ENCODE data around the gene GALNT14. TPM values are rescaled to one million over a fixed set of nuclear protein-coding genes. Genes with fewer than 3 reads are reported as not detected.
A peak's percentile ranks its signal among the peaks of the same experiment; 100 is the strongest.

GALNT14 gene
- total and polyA plus RNA-seq, 2 of the 8 experiments (the other 6 are each of a cell fraction or from before 2014, with no cell fraction given): 13.0 to 13.7 TPM

- Histone ChIP-seq H3K27ac (ENCODE audit: low read depth, low read length) (no peak overlapping the region), H4K8ac (ENCODE audit: extremely low read depth, insufficient read depth, low read length) (no peak overlapping the region), H3K4me1 (replicated peaks in 1 of 4; ENCODE audit: control insufficient read depth in 3 of 4, insufficient read depth in 4 of 4, low read length in 3 of 4) (peaks cover 0 to 8% (median 3%) of the 10 kb centered on the region in 4 experiments; a peak in 3 of 7 replicates), H3K23me2 (ENCODE audit: low read depth, low read length) (no peaks in the 10 kb centered on the region), H3K36me3 (ENCODE audit: control insufficient read depth in 2 of 4, insufficient read depth in 4 of 4, low read length in 3 of 4) (peaks cover 0 to 2% (median 0%) of the 10 kb centered on the region in 4 experiments; a peak in 1 of 8 replicates), H3K79me1 (ENCODE audit: low read depth, low read length) (no peaks in the 10 kb centered on the region), H3K18ac (ENCODE audit: extremely low read depth, low read length) (no peak overlapping the region), H2BK15ac (ENCODE audit: low read length) (no peak overlapping the region), H3K27me3 (replicated peaks in 1 of 4; ENCODE audit: control insufficient read depth in 3 of 4, extremely low read depth in 1 of 4, insufficient read depth in 3 of 4, low read length in 3 of 4) (no peaks in the 10 kb centered on the region), H2AK5ac (ENCODE audit: low read depth, low read length) (no peak overlapping the region), H4K20me1 (replicated peaks in 1 of 2; ENCODE audit: control insufficient read depth in 1 of 2, insufficient read depth in 2 of 2, low read length in 2 of 2) (peaks cover 0 to 3% of the 10 kb centered on the region in 2 experiments), H2BK12ac (ENCODE audit: low read depth, low read length) (no peak overlapping the region), H3K4ac (replicated peaks; ENCODE audit: insufficient read length, low read depth, low read length) (no peak overlapping the region), H3K4me3 (ENCODE audit: extremely low read depth in 1 of 4, insufficient read depth in 2 of 4, low read depth in 3 of 4, low read length in 4 of 4) (no peak overlapping the region), H2BK120ac (replicated peaks; ENCODE audit: low read depth, low read length) (no peak overlapping the region), H3K14ac (ENCODE audit: insufficient read length) (no peak overlapping the region), H2BK5ac (ENCODE audit: low read depth, low read length) (no peak overlapping the region), H2AFZ (ENCODE audit: low read length) (no peak overlapping the region), H3K56ac (replicated peaks; ENCODE audit: insufficient read length, low read depth, low read length) (no peak overlapping the region), H3K9ac (replicated peaks in 1 of 4; ENCODE audit: extremely low read depth in 1 of 4, low read depth in 3 of 4, low read length in 3 of 4) (no peak overlapping the region), H3K9me3 (ENCODE audit: insufficient read depth in 2 of 2, low read depth in 1 of 2, low read length in 1 of 2) (no peaks in the 10 kb centered on the region), H4K5ac (ENCODE audit: insufficient read length, low read depth, low read length) (no peak overlapping the region), H3K23ac (ENCODE audit: insufficient read length) (no peak overlapping the region), H3K79me2 (ENCODE audit: control insufficient read depth in 1 of 2, insufficient read depth in 2 of 2, low read length in 2 of 2) (no peaks in the 10 kb centered on the region), H3K4me2 (ENCODE audit: insufficient read depth in 1 of 2, low read depth in 2 of 2, low read length in 2 of 2) (no peak overlapping the region), H4K91ac (replicated peaks; ENCODE audit: insufficient read length, low read length) (no peak overlapping the region), H2BK20ac (ENCODE audit: low read length) (no peak overlapping the region)
- POLR2A ChIA-PET (ENCODE audit: partially characterized antibody): no interaction called here
- WGBS, 2 experiments (ENCODE audit: extremely low coverage in 1 of 2, insufficient coverage in 1 of 2, insufficient read length in 1 of 2, insufficient replicate concordance in 2 of 2, low coverage in 1 of 2, low lambda C conversion rate in 2 of 2, missing lambda C conversion rate in 1 of 2): 95% methylated on average over 5 of the region's 5 CpGs; no CpG with 5 or more reads in 1 of the 2 experiments
- DNase-seq (ENCODE audit: low read depth in 1 of 2, low spot score in 2 of 2) (peak in 1 of 2 experiments; percentile 74), FAIRE-seq (no peak)
- TF ChIP-seq POLR2A (IDR thresholded peaks at IDR 0.05; ENCODE audit: control extremely low read depth in 1 of 2, low read depth in 2 of 2, low read length in 2 of 2) (no peak), CBX5 (IDR thresholded peaks at IDR 0.05; ENCODE audit: low read depth, low read length) (no peak), RAD21 (IDR thresholded peaks at IDR 0.05 in 1 of 2, conservative IDR thresholded peaks at IDR 0.05 in 1 of 2; ENCODE audit: low read depth in 2 of 2, low read length in 2 of 2) (peak; percentile 51 to 71)
- TF ChIP-seq, protein P1, sequence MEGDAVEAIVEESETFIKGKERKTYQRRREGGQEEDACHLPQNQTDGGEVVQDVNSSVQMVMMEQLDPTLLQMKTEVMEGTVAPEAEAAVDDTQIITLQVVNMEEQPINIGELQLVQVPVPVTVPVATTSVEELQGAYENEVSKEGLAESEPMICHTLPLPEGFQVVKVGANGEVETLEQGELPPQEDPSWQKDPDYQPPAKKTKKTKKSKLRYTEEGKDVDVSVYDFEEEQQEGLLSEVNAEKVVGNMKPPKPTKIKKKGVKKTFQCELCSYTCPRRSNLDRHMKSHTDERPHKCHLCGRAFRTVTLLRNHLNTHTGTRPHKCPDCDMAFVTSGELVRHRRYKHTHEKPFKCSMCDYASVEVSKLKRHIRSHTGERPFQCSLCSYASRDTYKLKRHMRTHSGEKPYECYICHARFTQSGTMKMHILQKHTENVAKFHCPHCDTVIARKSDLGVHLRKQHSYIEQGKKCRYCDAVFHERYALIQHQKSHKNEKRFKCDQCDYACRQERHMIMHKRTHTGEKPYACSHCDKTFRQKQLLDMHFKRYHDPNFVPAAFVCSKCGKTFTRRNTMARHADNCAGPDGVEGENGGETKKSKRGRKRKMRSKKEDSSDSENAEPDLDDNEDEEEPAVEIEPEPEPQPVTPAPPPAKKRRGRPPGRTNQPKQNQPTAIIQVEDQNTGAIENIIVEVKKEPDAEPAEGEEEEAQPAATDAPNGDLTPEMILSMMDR (IDR thresholded peaks at IDR 0.05; ENCODE audit: control extremely low read depth in 1 of 3, insufficient read depth in 1 of 3, low read depth in 1 of 3, low read length in 3 of 3): peak; percentile 75 to 82 (median 81)
- CTCF ChIA-PET (ENCODE audit: partially characterized antibody): interaction anchor here (0.7 to 4.3 kb wide), 28 partner anchors 9 to 366 kb away, joined by 3 to 26 read pairs (median 4); no protein-coding TSS in a partner anchor
These were observed 58.6 kb downstream of the GALNT14 start for GRCh38 chr2:31079665-31080064.

Measured in H1 (cell line).